Endodermal cell (in vitro differentiated cells): ENCODE measurements around the gene SYCE3. TPM values are rescaled to one million over a fixed set of nuclear protein-coding genes. Genes with fewer than 3 reads are reported as not detected.

Experiments
- DNase-seq: peaks from one replicate; pipeline ENCODE4 v3.0.0-alpha.2; 2017
- H3K27ac ChIP-seq: 2 replicates; pipeline ENCODE4 v1.5.1; 2013; ENCODE audit warnings: mild to moderate bottlenecking, low read depth, low read length, moderate library complexity
- H3K27me3 ChIP-seq: 2 replicates; pipeline ENCODE4 v1.6.1; 2013; ENCODE audit warnings: mild to moderate bottlenecking, low read length, moderate library complexity; ENCODE audit not compliant: insufficient read depth, control insufficient read depth, poor library complexity, severe bottlenecking
- H3K36me3 ChIP-seq: 2 replicates; pipeline ENCODE4 v1.7.0; 2013; ENCODE audit warnings: mild to moderate bottlenecking, low read length, moderate library complexity; ENCODE audit not compliant: control insufficient read depth, insufficient read depth
- H3K4me1 ChIP-seq: one replicate; pipeline ENCODE4 v1.7.0; 2013; ENCODE audit warnings: low read length; ENCODE audit not compliant: control insufficient read depth, insufficient read depth
- H3K4me3 ChIP-seq: 2 replicates; pipeline ENCODE4 v1.5.1; 2013; ENCODE audit warnings: mild to moderate bottlenecking, low read length, moderate library complexity
- H3K9ac ChIP-seq: 2 replicates; pipeline ENCODE4 v1.6.1; 2013; ENCODE audit warnings: mild to moderate bottlenecking, low read length, moderate library complexity; ENCODE audit not compliant: poor library complexity, severe bottlenecking; ENCODE audit errors: extremely low read depth
- H3K9me3 ChIP-seq: 2 replicates; pipeline ENCODE4 v1.6.1; 2013; ENCODE audit warnings: mild to moderate bottlenecking, low read length, moderate library complexity; ENCODE audit not compliant: control insufficient read depth
- H3K27ac Mint-ChIP-seq: 2 replicates; pipeline ENCODE4 v1.8.0; 2020; ENCODE audit warnings: mixed read lengths
- H3K27me3 Mint-ChIP-seq: 2 replicates; pipeline ENCODE4 v1.8.0; 2021; ENCODE audit warnings: mild to moderate bottlenecking, mixed read lengths; ENCODE audit not compliant: insufficient read depth
- H3K36me3 Mint-ChIP-seq: 2 replicates; pipeline ENCODE4 v1.8.0; 2020; ENCODE audit warnings: low read depth, mixed read lengths
- H3K4me1 Mint-ChIP-seq: 2 replicates; pipeline ENCODE4 v1.8.0; 2020; ENCODE audit warnings: mixed read lengths
- H3K4me3 Mint-ChIP-seq: 2 replicates; pipeline ENCODE4 v1.8.0; 2020; ENCODE audit warnings: mild to moderate bottlenecking, moderate library complexity, mixed read lengths
- H3K9me3 Mint-ChIP-seq: 2 replicates; pipeline ENCODE4 v1.8.0; 2020; ENCODE audit warnings: mild to moderate bottlenecking, mixed read lengths
- CTCF ChIP-seq: fragments of 200-600 bp; sonication (generic); conservative IDR thresholded peaks from 2 replicates; pipeline ENCODE4 v1.5.0; 2021; ENCODE audit warnings: antibody characterized with exemption, mild to moderate bottlenecking
- WGBS, 2 experiments: methylation state at CpG; one replicate each; pipeline versions ENCODE4 v1.1.5 to v1.1.7; 2013; ENCODE audit warnings: missing lambda C conversion rate in 2 of 2, mixed read lengths in 1 of 2; ENCODE audit not compliant: insufficient coverage in 1 of 2, insufficient read length in 1 of 2; 5-methylcytosine and 5-hydroxymethylcytosine counted together
- total RNA-seq, 2 donors: library from RNA; stranded (reverse); fragmentation: NEBNext Ultra II Directional in 1 of 2; extraction: Animal tissue kit (Norgen Biotek cat#: 25700) in 1 of 2; gene quantifications; 2 replicates in 1 of 2; 3 replicates in 1 of 2; pipeline ENCODE4 v1.2.1, GENCODE V29; 2021

SYCE3 gene
- total RNA-seq, 2 donors from 2014 or later: 0.70 to 0.91 TPM

- Mint-ChIP-seq H3K27me3 (no peaks in the 10 kb centered on the region), H3K27ac (no peak overlapping the region), H3K4me1 (no peaks in the 10 kb centered on the region), H3K4me3 (no peak overlapping the region), H3K9me3 (no peaks in the 10 kb centered on the region), H3K36me3 (peaks cover 62% of the 10 kb centered on the region)
- 92 to 97% methylated on average over 23 to 26 of the region's 26 CpGs for WGBS, 2 experiments
- no peaks in the 10 kb centered on the region for H3K4me1 ChIP-seq
- TF ChIP-seq CTCF: no peak
- no peaks in the 10 kb centered on the region for H3K27me3 ChIP-seq
- H3K9me3 ChIP-seq: no peaks in the 10 kb centered on the region
- peaks cover 80% of the 10 kb centered on the region for H3K36me3 ChIP-seq
- no peak overlapping the region for H3K4me3 ChIP-seq
- no peak overlapping the region for H3K27ac ChIP-seq
- H3K9ac ChIP-seq: no peak overlapping the region
- DNase-seq: no peak
Observed at GRCh38 chr22:50571264-50572175, 8.8 kb upstream of the SYCE3 start.

- no peak overlapping the region for H3K4me3 ChIP-seq
- H3K9me3 Mint-ChIP-seq: no peaks in the 10 kb centered on the region
- H3K4me1 Mint-ChIP-seq: no peaks in the 10 kb centered on the region
- no peak overlapping the region for H3K9ac ChIP-seq
- no peaks in the 10 kb centered on the region for H3K27me3 ChIP-seq
- no peak overlapping the region for H3K27ac ChIP-seq
- peaks cover 75% of the 10 kb centered on the region for H3K36me3 ChIP-seq
- TF ChIP-seq CTCF: no peak
- WGBS, 2 experiments: 95 to 96% methylated on average over 10 to 12 of the region's 12 CpGs
- H3K27me3 Mint-ChIP-seq: peaks cover 2% of the 10 kb centered on the region
- no peak overlapping the region for H3K4me3 Mint-ChIP-seq
- H3K4me1 ChIP-seq: no peaks in the 10 kb centered on the region
- no peaks in the 10 kb centered on the region for H3K9me3 ChIP-seq
- DNase-seq: no peak
- no peak overlapping the region for H3K27ac Mint-ChIP-seq
- H3K36me3 Mint-ChIP-seq: peaks cover 57% of the 10 kb centered on the region
Observed at GRCh38 chr22:50570861-50571260, 8.1 kb upstream of the SYCE3 start.

- Mint-ChIP-seq H3K36me3 (peaks cover 50% of the 10 kb centered on the region), H3K9me3 (no peaks in the 10 kb centered on the region)
- 93 to 99% methylated on average over 9 to 13 of the region's 13 CpGs for WGBS, 2 experiments
Observed at GRCh38 chr22:50569896-50570535, 7.3 kb upstream of the SYCE3 start.

More at GRCh38 chr22:50569896-50570535, 7.3 kb upstream of the SYCE3 start:
- Histone ChIP-seq H3K36me3 (peaks cover 68% of the 10 kb centered on the region), H3K27me3 (no peaks in the 10 kb centered on the region), H3K27ac (no peak overlapping the region), H3K4me1 (no peaks in the 10 kb centered on the region), H3K9ac (no peak overlapping the region), H3K9me3 (no peaks in the 10 kb centered on the region), H3K4me3 (no peak overlapping the region)
- no peak for TF ChIP-seq CTCF
- Mint-ChIP-seq H3K4me1 (no peaks in the 10 kb centered on the region), H3K4me3 (no peak overlapping the region), H3K27ac (no peak overlapping the region), H3K27me3 (peaks cover 4% of the 10 kb centered on the region)
- no peak for DNase-seq
